Measurements from ENCODE around the gene AHDC1.

AHDC1 gene

DNA sequence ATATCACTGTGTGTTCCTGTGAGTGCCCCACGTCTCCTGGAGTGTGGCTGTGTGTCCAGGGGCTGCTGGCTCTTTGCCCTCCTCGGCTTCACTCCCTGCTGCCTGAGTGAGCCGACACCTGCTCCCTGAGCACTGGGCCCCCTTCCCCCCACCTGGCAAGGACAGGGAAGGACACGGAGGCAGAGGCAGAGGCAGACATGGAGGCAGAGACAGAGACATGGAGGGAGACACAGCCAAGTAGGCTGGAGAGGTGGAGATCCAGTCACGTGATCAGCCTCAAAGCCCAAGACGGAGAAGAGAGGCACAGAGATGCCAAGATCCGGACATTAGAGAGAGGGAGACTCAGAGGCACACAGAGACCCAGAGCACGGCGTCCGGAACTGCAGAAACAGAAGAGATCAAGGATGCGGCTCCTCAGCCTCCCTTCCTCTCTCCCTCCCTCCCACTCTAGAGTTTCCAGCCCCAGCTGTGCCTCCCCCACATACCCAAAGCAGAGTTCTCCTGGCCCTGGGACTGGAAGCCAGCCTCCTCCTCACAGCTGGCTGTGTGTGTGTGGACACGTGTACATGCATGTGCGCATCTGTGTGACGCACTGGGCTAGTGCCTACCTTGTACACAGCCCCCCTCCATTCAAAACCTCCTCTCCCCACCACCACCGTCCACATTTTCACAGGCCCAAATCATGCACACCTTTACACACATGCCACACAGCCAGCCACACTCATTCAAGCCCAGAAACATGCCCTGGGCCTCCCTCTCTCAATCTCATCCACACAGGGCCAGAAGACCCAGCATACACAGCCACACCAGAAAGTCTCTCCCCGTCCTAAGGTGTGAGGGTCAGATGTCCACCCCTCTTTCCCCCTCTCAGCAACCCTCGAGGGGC is 74.9 kb downstream of the AHDC1 start:
- TF ChIP-seq GATA3 (IDR thresholded peaks at IDR 0.05; ENCODE audit: low read depth, low read length) (no peak), GATA2 (IDR thresholded peaks at IDR 0.05; ENCODE audit: low read depth, low read length) (no peak)

DNA sequence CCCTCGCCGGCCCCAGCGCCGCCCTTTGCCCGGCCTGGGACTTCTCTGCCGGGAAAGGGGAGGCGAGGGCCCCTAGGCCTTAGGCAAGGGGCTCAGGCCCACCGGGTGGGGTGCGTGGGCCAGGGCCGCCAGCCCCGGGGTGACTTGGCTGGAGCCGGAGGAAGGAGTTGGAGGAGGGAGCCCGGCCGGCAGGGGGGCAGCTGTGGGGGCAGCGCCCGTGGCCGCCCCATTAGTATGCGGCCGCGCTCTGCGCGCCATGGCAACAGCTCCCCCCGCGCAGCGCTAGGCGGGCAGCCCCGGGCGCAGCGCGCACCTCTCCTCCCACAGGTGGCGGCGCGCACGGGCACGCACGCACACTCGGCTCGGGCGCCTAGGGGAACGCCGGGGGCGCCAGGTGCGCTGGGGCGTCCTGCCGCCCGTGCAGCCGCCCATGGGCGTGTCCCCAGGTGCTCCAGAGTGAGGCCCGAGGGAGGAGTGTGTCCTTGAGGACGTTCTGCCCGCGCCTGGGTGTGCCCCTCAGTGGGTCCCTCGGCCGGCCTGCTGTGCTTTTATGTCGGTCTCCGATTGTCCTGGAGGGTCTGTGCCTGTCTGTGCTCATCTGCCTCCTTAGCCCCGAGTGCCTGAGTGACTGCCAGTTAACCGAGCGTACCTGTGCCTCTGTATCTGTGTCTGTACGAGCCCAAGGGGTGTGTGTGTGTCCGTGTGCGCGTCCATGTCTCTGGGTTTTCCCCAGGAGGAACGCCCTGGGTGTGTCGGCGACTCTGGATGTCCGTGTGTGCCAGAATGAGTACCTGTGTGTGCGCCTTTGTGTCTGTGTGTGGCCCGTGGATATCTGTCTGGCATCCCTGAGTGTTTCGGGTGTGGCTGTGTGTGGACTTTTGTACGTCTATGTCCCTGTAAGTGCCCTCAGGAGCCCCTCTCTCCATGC is 75.8 kb downstream of the AHDC1 start:
- TF ChIP-seq GATA2 (IDR thresholded peaks at IDR 0.05; ENCODE audit: low read depth, low read length) = no peak
- no peak for TF ChIP-seq GATA3 (IDR thresholded peaks at IDR 0.05; ENCODE audit: low read depth, low read length)

DNA sequence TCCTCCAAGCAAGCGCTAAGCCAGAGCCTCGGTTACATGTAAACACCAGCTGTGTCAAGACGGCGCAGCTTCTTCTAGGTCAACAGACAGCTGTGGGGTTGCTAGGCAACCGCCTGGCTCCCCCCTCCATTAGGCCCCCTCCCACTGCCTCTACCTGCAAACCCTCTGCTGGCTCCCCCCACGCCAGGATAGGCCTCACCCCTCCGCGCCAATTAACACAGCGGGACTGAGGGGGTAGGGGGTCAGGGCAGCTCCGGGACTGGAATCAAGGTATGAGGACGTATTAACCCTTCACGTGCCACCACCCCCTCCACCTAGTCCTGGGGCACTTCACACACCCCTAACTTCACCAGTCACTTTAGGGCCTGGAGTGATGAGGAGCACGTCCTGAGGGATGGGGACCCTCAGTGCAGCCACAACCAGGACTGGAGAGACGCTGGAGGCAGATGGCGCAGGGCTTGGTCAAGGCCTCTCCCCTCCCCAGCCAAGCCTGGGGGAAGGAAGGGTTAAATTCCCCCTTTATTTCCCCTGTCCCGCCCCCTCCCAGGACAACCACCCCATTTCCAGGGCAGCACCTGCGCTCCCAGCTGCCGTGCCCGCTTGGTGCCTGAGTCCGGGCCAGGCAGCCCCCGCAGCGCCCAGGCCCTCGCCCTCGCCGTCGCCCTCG is 76.6 kb downstream of the AHDC1 start:
- TF ChIP-seq GATA3 (IDR thresholded peaks at IDR 0.05; ENCODE audit: low read depth, low read length) = no peak
- no peak for TF ChIP-seq GATA2 (IDR thresholded peaks at IDR 0.05; ENCODE audit: low read depth, low read length)

DNA sequence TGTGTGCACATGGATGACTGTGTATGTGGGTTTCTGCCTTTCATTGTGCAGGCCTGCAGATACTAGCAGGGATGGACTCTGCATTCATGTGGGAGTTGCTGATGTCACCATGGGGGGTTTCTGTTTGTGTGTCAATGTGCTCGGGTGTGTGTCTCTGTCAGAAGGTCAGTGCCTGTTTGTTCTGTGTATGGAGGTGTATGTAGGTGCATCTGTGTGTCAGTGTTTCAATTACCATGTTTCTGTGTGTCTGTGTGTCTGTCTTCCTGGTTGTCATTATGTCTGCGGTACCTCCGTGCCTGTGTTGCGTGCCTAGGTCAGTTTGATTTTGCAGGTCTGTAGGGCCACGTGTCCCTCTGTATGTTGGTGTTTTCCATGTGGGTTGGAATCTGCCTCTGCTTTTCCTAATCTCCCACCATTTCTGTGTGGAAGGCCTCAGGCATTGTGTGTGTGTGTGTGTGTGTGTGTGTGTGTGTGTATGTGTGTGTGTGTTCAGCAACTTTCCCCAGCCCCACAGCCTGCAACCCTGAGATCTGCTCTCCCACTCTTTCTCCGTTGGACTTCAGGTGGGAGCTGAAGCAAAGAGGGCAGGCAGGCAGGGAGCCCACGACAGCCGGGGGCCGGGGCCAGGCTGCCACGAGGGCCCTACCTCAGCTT is 77.2 kb downstream of the AHDC1 start:
- TF ChIP-seq GATA3 (IDR thresholded peaks at IDR 0.05; ENCODE audit: low read depth, low read length) = no peak
- TF ChIP-seq GATA2 (IDR thresholded peaks at IDR 0.05; ENCODE audit: low read depth, low read length) = no peak

DNA sequence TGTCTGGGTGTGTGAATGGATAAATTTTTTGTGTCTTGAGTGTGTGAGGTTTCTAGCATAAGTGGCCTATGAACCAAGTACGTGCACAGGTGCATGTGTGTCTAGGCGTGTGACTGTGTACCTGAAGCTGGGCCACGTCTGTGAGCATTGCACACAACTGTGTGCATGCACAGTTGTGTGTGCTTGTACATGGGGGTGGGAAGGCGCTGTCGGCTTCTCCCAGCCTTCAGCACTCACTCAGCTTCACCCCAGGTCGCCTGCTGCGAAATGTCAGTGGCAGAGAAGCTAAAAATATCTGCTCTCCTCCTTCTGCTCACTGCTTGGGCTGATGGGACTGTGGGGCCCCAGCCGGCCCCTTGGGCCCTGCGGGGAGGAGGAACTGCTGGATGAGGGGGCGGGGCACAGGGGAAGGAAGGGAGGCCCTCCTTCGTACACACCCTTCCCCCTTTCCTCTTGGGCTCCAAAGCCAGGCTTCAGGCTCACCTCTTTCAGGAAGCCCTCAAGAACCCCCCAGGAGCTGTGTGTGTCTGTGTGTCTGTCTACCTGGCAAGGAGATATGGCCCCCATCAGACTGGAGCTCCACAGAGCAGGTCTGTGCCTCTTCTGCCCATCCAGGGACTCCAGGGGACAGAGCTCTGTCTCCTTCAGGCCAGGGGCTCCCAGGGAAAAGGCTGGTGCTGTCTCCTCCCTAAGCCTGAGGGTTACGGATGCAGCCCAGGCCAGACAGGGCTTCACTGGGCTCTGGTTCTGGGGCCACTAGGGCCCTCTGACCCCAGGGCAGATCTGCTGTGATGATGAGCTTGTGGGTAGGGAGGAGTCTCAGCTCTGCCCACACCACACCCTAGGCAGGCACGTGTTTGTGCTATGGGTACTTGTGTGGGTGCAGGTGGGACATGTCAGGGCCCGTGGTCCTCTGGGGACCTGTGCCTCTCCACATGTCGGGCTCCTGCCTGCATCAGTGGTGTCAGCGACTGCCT is 78.4 kb downstream of the AHDC1 start:
- TF ChIP-seq GATA3 (IDR thresholded peaks at IDR 0.05; ENCODE audit: low read depth, low read length) (no peak), GATA2 (IDR thresholded peaks at IDR 0.05; ENCODE audit: low read depth, low read length) (no peak)

DNA sequence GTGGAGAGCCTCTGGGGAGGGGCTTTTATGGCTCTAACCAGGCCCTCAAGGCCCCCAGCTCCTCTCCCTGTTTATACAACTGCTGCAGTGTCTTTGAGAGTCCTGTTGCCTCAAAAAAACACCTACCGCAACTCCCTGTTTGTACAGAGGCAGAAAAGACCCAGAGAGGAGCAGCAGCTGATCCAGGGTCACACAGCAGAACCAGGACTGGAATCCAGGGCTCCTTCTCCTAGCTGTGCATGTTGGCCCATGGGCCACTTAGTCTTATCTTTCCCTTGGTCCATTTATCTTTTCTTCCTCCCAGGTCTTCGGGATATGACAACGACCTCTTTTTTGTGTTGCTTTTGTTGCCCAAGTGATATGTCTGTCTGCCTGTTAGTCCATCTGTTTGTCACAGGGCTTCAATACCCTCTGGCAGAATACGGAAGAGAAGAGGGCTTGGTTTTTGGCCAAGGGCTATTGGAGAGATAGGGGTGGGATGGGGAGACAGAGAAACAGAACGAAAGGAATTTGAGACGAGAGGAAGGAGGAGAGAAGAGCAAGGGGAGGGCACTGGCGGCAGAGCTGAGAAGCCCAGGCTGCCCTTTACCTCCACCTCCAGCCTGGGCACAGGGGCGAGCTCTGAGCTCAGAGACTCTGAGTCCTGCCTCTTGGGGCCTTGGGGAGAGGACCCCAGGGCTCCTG is 80.5 kb downstream of the AHDC1 start:
- TF ChIP-seq GATA2 (IDR thresholded peaks at IDR 0.05; ENCODE audit: low read depth, low read length) = no peak
- no peak for TF ChIP-seq GATA3 (IDR thresholded peaks at IDR 0.05; ENCODE audit: low read depth, low read length)

DNA sequence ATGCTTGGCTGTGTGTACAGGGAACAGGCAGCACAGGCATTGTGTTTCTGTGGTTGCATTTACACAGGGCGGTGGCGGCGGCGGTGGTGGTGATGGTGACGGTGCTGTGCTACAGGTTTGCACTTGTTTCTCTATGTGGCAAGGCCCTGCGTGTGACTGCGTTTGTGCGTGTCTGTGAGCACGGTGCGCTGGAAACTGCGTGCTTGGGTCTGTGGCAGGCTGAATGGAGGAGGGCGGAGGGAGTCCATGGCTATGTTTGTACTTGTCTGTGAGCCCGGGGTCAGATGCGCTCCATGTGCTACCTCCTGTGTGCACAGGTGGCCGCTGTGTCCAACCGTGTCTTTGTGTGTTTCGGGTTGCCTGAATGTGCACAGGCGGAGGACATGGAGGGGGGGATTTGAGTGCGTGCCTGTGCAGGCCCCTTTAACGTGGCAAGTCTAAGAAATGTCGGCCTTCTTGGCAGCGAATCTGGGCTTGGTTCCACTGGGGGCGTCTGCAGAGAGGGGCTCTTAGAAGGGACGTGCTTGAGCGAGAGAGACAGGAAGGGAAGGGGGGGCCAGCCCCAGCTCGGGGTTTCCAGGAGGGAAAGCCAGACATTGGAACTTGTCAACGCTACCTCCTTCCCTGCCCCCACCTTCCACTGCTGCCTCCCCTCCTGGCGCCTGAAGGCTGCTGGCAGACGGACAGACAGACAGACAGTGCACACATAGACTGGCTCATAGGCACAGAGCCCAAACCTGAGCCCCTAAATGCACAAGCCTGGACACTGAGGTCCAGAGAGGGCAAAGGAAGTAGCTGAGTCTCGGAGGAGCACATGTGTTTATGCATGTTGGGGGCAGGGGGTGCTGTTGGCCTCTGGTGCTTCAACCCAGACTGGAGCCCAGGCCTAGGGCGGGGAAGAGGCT is 81.3 kb downstream of the AHDC1 start:
- TF ChIP-seq GATA2 (IDR thresholded peaks at IDR 0.05; ENCODE audit: low read depth, low read length) = no peak
- TF ChIP-seq GATA3 (IDR thresholded peaks at IDR 0.05; ENCODE audit: low read depth, low read length) = no peak

DNA sequence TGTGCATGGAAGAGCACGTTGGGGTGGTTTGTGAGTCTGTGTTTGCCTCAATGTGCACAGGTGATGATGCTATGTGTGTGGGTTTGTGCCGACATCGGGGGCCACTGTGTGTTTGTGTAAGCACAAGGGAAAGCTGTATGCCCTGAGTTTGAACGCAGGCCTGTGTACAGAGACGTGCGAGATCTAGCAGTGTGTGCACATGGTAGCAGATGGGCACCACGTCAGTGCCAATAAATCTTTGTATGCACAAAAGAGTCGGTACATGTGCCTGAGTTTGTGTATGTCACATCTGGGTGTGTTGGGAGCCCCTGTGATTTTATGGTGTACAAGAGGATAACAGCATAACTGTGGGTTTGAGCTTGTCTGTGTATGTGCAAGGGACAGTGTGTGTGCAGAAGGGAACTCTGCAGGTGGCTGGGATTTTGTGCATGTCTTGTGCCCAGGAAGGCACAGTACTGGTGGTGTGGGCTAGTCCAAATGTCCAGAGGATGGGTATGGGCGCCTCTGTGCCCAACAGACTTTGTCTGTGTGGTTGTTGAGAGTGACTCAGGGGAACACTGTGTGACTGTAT is 82.0 kb downstream of the AHDC1 start:
- no peak for TF ChIP-seq GATA2 (IDR thresholded peaks at IDR 0.05; ENCODE audit: low read depth, low read length)
- TF ChIP-seq GATA3 (IDR thresholded peaks at IDR 0.05; ENCODE audit: low read depth, low read length) = no peak

DNA sequence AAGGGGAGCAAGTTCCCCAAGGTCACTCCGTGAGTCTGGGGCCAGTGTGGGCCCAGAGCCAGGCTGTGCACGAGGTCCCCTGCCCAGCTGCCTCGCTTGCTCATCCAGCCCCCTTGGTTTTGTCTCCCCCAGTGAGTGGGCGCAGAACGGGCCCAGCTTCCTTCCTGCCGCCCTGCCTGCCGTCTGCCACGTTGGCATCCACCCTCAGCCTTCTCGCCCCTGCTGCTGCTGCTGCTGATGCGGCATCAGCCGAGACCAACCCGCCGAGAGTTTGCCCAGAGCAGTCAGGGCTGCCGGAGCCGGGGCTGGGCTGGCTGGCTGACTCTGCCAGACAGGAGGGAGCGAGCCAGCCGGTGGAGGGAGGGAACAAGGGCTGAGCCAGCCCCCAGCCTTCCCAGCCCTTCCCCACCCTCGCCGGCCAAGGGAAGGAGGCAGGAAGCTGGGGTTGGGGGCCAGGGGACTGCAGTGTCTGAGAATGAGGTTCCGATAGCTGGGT is 82.6 kb downstream of the AHDC1 start:
- no peak for TF ChIP-seq GATA2 (IDR thresholded peaks at IDR 0.05; ENCODE audit: low read depth, low read length)
- no peak for TF ChIP-seq GATA3 (IDR thresholded peaks at IDR 0.05; ENCODE audit: low read depth, low read length)

DNA sequence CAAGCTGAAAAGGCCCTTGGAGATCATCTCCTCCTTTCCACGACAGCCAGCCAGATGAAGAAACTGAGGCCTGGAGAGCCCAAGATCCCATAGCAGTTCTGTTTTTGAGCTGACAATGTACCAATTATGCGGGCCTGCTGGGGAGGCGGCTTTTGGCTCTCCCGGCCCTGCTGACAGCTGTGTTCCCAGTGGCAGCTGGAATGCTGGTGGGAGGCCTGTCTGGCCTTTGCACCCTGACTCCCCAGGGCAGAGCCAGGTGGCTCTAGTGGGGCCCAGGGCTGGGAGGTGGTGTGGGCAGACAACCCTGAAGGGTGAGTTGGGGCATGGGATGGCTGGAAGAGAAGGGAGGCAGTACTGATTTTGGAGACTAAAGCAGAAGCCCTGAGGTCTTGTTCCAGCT is 83.3 kb downstream of the AHDC1 start:
- TF ChIP-seq GATA3 (IDR thresholded peaks at IDR 0.05; ENCODE audit: low read depth, low read length) (no peak), GATA2 (IDR thresholded peaks at IDR 0.05; ENCODE audit: low read depth, low read length) (no peak)
